Measurements from ENCODE around the gene NKAIN1.

- TF ChIP-seq, protein P1, sequence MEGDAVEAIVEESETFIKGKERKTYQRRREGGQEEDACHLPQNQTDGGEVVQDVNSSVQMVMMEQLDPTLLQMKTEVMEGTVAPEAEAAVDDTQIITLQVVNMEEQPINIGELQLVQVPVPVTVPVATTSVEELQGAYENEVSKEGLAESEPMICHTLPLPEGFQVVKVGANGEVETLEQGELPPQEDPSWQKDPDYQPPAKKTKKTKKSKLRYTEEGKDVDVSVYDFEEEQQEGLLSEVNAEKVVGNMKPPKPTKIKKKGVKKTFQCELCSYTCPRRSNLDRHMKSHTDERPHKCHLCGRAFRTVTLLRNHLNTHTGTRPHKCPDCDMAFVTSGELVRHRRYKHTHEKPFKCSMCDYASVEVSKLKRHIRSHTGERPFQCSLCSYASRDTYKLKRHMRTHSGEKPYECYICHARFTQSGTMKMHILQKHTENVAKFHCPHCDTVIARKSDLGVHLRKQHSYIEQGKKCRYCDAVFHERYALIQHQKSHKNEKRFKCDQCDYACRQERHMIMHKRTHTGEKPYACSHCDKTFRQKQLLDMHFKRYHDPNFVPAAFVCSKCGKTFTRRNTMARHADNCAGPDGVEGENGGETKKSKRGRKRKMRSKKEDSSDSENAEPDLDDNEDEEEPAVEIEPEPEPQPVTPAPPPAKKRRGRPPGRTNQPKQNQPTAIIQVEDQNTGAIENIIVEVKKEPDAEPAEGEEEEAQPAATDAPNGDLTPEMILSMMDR (IDR thresholded peaks at IDR 0.05), result no peak
- TF ChIP-seq POLR2A (IDR thresholded peaks at IDR 0.05), result no peak
- TF ChIP-seq EP300 (IDR thresholded peaks at IDR 0.05), result no peak
Observed at GRCh38 chr1:31214316-31215064, 25.2 kb downstream of the NKAIN1 start.
